Neural cell (in vitro differentiated cells): ENCODE measurements around the gene RBFA.

Source experiments
- EP300 ChIP-seq: fragments of 450-650 bp; conservative IDR thresholded peaks from 2 replicates; pipeline ENCODE4 v1.6.1; 2014; ENCODE audit warnings: antibody characterized with exemption, mild to moderate bottlenecking, moderate library complexity; ENCODE audit not compliant: poor library complexity, severe bottlenecking
- EZH2 ChIP-seq: fragments of 200-600, 300-800 bp; shearing (Covaris generic), sonication (generic); IDR thresholded peaks from 2 replicates; pipeline ENCODE4 v1.6.1; 2014; ENCODE audit warnings: antibody characterized with exemption, low read length, borderline replicate concordance, mild to moderate bottlenecking; ENCODE audit not compliant: insufficient read depth, poor library complexity, severe bottlenecking
- POLR2AphosphoS5 ChIP-seq: IDR thresholded peaks from 2 replicates; pipeline ENCODE4 v1.6.1; 2012
- SMC3 ChIP-seq: fragments of 450-650 bp; conservative IDR thresholded peaks from 2 replicates; pipeline ENCODE4 v1.6.1; 2014; ENCODE audit warnings: antibody characterized with exemption, mild to moderate bottlenecking, moderate library complexity; ENCODE audit not compliant: poor library complexity
- TF ChIP-seq, protein P1 (sequence below): fragments of 450-650 bp; IDR thresholded peaks from 2 replicates; pipeline ENCODE4 v1.5.1; 2014; ENCODE audit warnings: antibody characterized with exemption, mild to moderate bottlenecking, moderate library complexity; ENCODE audit not compliant: poor library complexity, severe bottlenecking
- TF ChIP-seq, protein P2 (sequence below): IDR thresholded peaks from 2 replicates; pipeline ENCODE4 v1.6.1; 2012; ENCODE audit warnings: borderline replicate concordance

DNA sequence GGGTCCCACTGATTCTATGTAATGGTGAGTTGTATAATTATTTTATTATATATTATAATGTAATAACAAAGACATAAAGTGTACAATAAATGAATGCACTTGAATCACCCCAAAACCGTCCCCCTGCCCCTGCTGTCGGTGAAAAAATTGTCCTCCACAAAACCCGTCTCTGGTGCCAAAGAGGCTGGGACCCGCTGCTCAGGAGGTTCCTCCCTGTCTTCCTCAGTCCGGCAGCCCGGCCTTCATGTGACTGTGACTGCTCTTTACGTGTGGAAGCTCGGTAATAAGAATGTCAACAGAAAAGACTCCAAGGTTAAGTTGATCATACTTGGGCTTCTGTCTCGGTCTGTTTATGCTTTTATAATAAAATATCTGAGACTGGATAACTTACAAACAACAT, 42.1 kb downstream of the RBFA start:
- TF ChIP-seq POLR2AphosphoS5 (no peak), EP300 (no peak), EZH2 (no peak), SMC3 (no peak)
- TF ChIP-seq, protein P1, sequence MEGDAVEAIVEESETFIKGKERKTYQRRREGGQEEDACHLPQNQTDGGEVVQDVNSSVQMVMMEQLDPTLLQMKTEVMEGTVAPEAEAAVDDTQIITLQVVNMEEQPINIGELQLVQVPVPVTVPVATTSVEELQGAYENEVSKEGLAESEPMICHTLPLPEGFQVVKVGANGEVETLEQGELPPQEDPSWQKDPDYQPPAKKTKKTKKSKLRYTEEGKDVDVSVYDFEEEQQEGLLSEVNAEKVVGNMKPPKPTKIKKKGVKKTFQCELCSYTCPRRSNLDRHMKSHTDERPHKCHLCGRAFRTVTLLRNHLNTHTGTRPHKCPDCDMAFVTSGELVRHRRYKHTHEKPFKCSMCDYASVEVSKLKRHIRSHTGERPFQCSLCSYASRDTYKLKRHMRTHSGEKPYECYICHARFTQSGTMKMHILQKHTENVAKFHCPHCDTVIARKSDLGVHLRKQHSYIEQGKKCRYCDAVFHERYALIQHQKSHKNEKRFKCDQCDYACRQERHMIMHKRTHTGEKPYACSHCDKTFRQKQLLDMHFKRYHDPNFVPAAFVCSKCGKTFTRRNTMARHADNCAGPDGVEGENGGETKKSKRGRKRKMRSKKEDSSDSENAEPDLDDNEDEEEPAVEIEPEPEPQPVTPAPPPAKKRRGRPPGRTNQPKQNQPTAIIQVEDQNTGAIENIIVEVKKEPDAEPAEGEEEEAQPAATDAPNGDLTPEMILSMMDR, result no peak
- TF ChIP-seq, protein P2, sequence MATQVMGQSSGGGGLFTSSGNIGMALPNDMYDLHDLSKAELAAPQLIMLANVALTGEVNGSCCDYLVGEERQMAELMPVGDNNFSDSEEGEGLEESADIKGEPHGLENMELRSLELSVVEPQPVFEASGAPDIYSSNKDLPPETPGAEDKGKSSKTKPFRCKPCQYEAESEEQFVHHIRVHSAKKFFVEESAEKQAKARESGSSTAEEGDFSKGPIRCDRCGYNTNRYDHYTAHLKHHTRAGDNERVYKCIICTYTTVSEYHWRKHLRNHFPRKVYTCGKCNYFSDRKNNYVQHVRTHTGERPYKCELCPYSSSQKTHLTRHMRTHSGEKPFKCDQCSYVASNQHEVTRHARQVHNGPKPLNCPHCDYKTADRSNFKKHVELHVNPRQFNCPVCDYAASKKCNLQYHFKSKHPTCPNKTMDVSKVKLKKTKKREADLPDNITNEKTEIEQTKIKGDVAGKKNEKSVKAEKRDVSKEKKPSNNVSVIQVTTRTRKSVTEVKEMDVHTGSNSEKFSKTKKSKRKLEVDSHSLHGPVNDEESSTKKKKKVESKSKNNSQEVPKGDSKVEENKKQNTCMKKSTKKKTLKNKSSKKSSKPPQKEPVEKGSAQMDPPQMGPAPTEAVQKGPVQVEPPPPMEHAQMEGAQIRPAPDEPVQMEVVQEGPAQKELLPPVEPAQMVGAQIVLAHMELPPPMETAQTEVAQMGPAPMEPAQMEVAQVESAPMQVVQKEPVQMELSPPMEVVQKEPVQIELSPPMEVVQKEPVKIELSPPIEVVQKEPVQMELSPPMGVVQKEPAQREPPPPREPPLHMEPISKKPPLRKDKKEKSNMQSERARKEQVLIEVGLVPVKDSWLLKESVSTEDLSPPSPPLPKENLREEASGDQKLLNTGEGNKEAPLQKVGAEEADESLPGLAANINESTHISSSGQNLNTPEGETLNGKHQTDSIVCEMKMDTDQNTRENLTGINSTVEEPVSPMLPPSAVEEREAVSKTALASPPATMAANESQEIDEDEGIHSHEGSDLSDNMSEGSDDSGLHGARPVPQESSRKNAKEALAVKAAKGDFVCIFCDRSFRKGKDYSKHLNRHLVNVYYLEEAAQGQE, result no peak
